Osteoblast (primary cell): ENCODE measurements around the gene ANAPC16. TPM values are rescaled to one million over a fixed set of nuclear protein-coding genes. Genes with fewer than 3 reads are reported as not detected.

Experiments used
- DNase-seq: peaks from one replicate; pipeline ENCODE4 v3.0.0; 2011; ENCODE audit warnings: low spot score, mixed read lengths; ENCODE audit not compliant: insufficient read length; ENCODE audit errors: missing footprints
- H2AFZ ChIP-seq: 2 replicates; pipeline ENCODE4 v1.6.0; 2011; ENCODE audit warnings: mild to moderate bottlenecking, low read length
- H3K27ac ChIP-seq: 2 replicates; pipeline ENCODE4 v1.5.1; 2011; ENCODE audit warnings: mild to moderate bottlenecking, low read depth, low read length, moderate library complexity
- H3K27me3 ChIP-seq: 2 replicates; pipeline ENCODE4 v1.6.0; 2012; ENCODE audit warnings: mild to moderate bottlenecking, control low read depth, inconsistent platforms, low read length, moderate library complexity; ENCODE audit not compliant: insufficient read depth
- H3K36me3 ChIP-seq: 2 replicates; pipeline ENCODE4 v1.5.1; 2011; ENCODE audit warnings: mild to moderate bottlenecking, low read length, control low read depth, moderate library complexity; ENCODE audit not compliant: insufficient read depth
- H3K4me1 ChIP-seq: 2 replicates; pipeline ENCODE4 v1.5.1; 2011; ENCODE audit warnings: mild to moderate bottlenecking, low read length, control low read depth, moderate library complexity; ENCODE audit not compliant: insufficient read depth
- H3K4me2 ChIP-seq: 2 replicates; pipeline ENCODE4 v1.6.0; 2011; ENCODE audit warnings: mild to moderate bottlenecking, low read length; ENCODE audit not compliant: insufficient read depth
- H3K4me3 ChIP-seq: fragments of 200-600 bp; sonication (generic); 3 replicates; pipeline ENCODE4 v1.5.1; 2012; ENCODE audit warnings: mild to moderate bottlenecking, low read length, inconsistent platforms; ENCODE audit not compliant: insufficient read depth
- H3K79me2 ChIP-seq: 2 replicates; pipeline ENCODE4 v1.6.0; 2012; ENCODE audit warnings: mild to moderate bottlenecking, low read length, control low read depth, inconsistent platforms; ENCODE audit not compliant: insufficient read depth
- H3K9me3 ChIP-seq: 2 replicates; pipeline ENCODE4 v1.5.1; 2011; ENCODE audit warnings: low read depth, low read length, control low read depth
- H4K20me1 ChIP-seq: 2 replicates; pipeline ENCODE4 v1.6.0; 2012; ENCODE audit warnings: mild to moderate bottlenecking, low read length, control low read depth; ENCODE audit not compliant: insufficient read depth
- CTCF ChIP-seq: IDR thresholded peaks from 2 replicates; pipeline ENCODE4 v1.5.1; 2011; ENCODE audit warnings: mild to moderate bottlenecking, low read depth, low read length, moderate library complexity; ENCODE audit errors: extremely low read depth
- total RNA-seq: library from RNA; depleted of rRNA; stranded (reverse); fragments of >200 nt; gene quantifications from 2 replicates; pipeline ENCODE4 v1.2.3, GENCODE V29; 2012

ANAPC16 gene
- total RNA-seq, 1 donor = 50.7 TPM

GRCh38 chr10:72250666-72251065, 34.9 kb downstream of the ANAPC16 start:
- DNase-seq = peak; percentile 92
- no peak overlapping the region for H3K27ac ChIP-seq

GRCh38 chr10:72251635-72252034, 35.8 kb downstream of the ANAPC16 start:
- H3K9me3 ChIP-seq = no peaks in the 10 kb centered on the region
- H3K4me3 ChIP-seq = no peak overlapping the region
- H2AFZ ChIP-seq = no peak overlapping the region
- no peaks in the 10 kb centered on the region for H3K36me3 ChIP-seq
- DNase-seq = no peak
- no peaks in the 10 kb centered on the region for H3K79me2 ChIP-seq
- no peaks in the 10 kb centered on the region for H4K20me1 ChIP-seq
- peaks cover 23% of the 10 kb centered on the region for H3K4me1 ChIP-seq
- H3K4me2 ChIP-seq = no peak overlapping the region
- H3K27me3 ChIP-seq = no peaks in the 10 kb centered on the region
- H3K27ac ChIP-seq = no peak overlapping the region
- no peak for TF ChIP-seq CTCF

More at GRCh38 chr10:72250666-72251065, 34.9 kb downstream of the ANAPC16 start:
- Histone ChIP-seq H3K36me3 (no peaks in the 10 kb centered on the region), H4K20me1 (no peaks in the 10 kb centered on the region), H3K9me3 (no peaks in the 10 kb centered on the region), H3K4me1 (peaks cover 23% of the 10 kb centered on the region), H2AFZ (peak overlapping the region; percentile 62), H3K4me2 (no peak overlapping the region), H3K27me3 (no peaks in the 10 kb centered on the region), H3K4me3 (no peak overlapping the region), H3K79me2 (no peaks in the 10 kb centered on the region)
- no peak for TF ChIP-seq CTCF

- no peaks in the 10 kb centered on the region for H4K20me1 ChIP-seq
- no peak overlapping the region for H3K4me2 ChIP-seq
- no peak overlapping the region for H3K27ac ChIP-seq
- no peaks in the 10 kb centered on the region for H3K36me3 ChIP-seq
- H3K4me3 ChIP-seq = no peak overlapping the region
- no peak for DNase-seq
- no peaks in the 10 kb centered on the region for H3K27me3 ChIP-seq
- peaks cover 22% of the 10 kb centered on the region for H3K4me1 ChIP-seq
- peak overlapping the region; percentile 56 for H2AFZ ChIP-seq
- H3K79me2 ChIP-seq = no peaks in the 10 kb centered on the region
- no peak for TF ChIP-seq CTCF
- H3K9me3 ChIP-seq = no peaks in the 10 kb centered on the region
Measured at GRCh38 chr10:72252972-72253371, 37.2 kb downstream of the ANAPC16 start.

GRCh38 chr10:72253578-72253977, 37.8 kb downstream of the ANAPC16 start:
- Histone ChIP-seq H3K4me3 (no peak overlapping the region), H3K27ac (no peak overlapping the region), H3K36me3 (no peaks in the 10 kb centered on the region), H3K27me3 (no peaks in the 10 kb centered on the region), H3K9me3 (no peaks in the 10 kb centered on the region), H3K4me2 (no peak overlapping the region), H2AFZ (peak overlapping the region; percentile 56), H4K20me1 (no peaks in the 10 kb centered on the region), H3K79me2 (no peaks in the 10 kb centered on the region), H3K4me1 (peaks cover 16% of the 10 kb centered on the region)
- no peak for TF ChIP-seq CTCF
- DNase-seq = no peak
